GM21737 (cell line): ENCODE measurements around the gene WSCD1.

ENCODE experiments used
- ATAC-seq: cut with Tn5 transposase; IDR thresholded peaks from one replicate; pipeline ENCODE4 v1.9.1; 2021; ENCODE audit warnings: mild to moderate bottlenecking, moderate library complexity; ENCODE audit not compliant: unreplicated experiment

WSCD1 gene

GRCh38 chr17:6069539-6070429, at the start of gene WSCD1:
Gene WSCD1, plus strand, starts transcription at chr17:6070379. Its CDS starts 10,280 bp downstream, at chr17:6080659.
- no peak for ATAC-seq

- no peak for ATAC-seq
These were observed 49.2 kb upstream of the WSCD1 start for GRCh38 chr17:6021011-6021400.

GRCh38 chr17:6021627-6022026, 48.6 kb upstream of the WSCD1 start:
- no peak for ATAC-seq

GRCh38 chr17:6023036-6023831, 46.9 kb upstream of the WSCD1 start:
- ATAC-seq = no peak

- ATAC-seq = no peak
These were observed 45.6 kb upstream of the WSCD1 start for GRCh38 chr17:6024576-6024975.

GRCh38 chr17:6027342-6028024, 42.7 kb upstream of the WSCD1 start:
- ATAC-seq = no peak

GRCh38 chr17:6028294-6028693, 41.9 kb upstream of the WSCD1 start:
- ATAC-seq = no peak

GRCh38 chr17:6035801-6036394, 34.3 kb upstream of the WSCD1 start:
- no peak for ATAC-seq

GRCh38 chr17:6040504-6040903, 29.7 kb upstream of the WSCD1 start:
- ATAC-seq = no peak

- ATAC-seq = no peak
These were observed 28.9 kb upstream of the WSCD1 start for GRCh38 chr17:6041246-6041645.

GRCh38 chr17:6043405-6043804, 26.8 kb upstream of the WSCD1 start:
- ATAC-seq = no peak

- ATAC-seq = no peak
These were observed 25.9 kb upstream of the WSCD1 start for GRCh38 chr17:6044261-6044660.

- ATAC-seq = no peak
These were observed 24.4 kb upstream of the WSCD1 start for GRCh38 chr17:6045621-6046357.

- ATAC-seq = no peak
These were observed 23.7 kb upstream of the WSCD1 start for GRCh38 chr17:6046431-6046830.

- no peak for ATAC-seq
These were observed 23.2 kb upstream of the WSCD1 start for GRCh38 chr17:6046931-6047330.

- no peak for ATAC-seq
These were observed 22.2 kb upstream of the WSCD1 start for GRCh38 chr17:6047966-6048365.

GRCh38 chr17:6048486-6048885, 21.7 kb upstream of the WSCD1 start:
- no peak for ATAC-seq

- ATAC-seq = no peak
These were observed 17.3 kb upstream of the WSCD1 start for GRCh38 chr17:6052926-6053325.

GRCh38 chr17:6054372-6054771, 15.8 kb upstream of the WSCD1 start:
- no peak for ATAC-seq

- ATAC-seq = no peak
These were observed 14.1 kb upstream of the WSCD1 start for GRCh38 chr17:6056104-6056503.
